ENCODE measurements around the gene MKS1. TPM values are rescaled to one million over a fixed set of nuclear protein-coding genes. Genes with fewer than 3 reads are reported as not detected.

MKS1 gene
- total RNA-seq, 1 donor, result 11.2 TPM

- Histone ChIP-seq H3K36me3 (ENCODE audit: insufficient read depth, low read length) (no peaks in the 10 kb centered on the region), H3K27ac (ENCODE audit: low read depth, low read length) (no peak overlapping the region), H3K4me3 (ENCODE audit: insufficient read depth, low read length) (no peak overlapping the region), H3K4me2 (ENCODE audit: insufficient read depth, low read length) (no peak overlapping the region), H3K27me3 (ENCODE audit: insufficient read depth, low read length) (no peaks in the 10 kb centered on the region), H3K9me3 (ENCODE audit: low read depth, low read length) (no peaks in the 10 kb centered on the region), H3K79me2 (ENCODE audit: insufficient read depth, low read length) (no peaks in the 10 kb centered on the region), H4K20me1 (ENCODE audit: insufficient read depth, low read length) (no peaks in the 10 kb centered on the region), H2AFZ (ENCODE audit: low read length) (no peak overlapping the region), H3K4me1 (ENCODE audit: insufficient read depth, low read length) (no peaks in the 10 kb centered on the region)
- TF ChIP-seq, protein P1, sequence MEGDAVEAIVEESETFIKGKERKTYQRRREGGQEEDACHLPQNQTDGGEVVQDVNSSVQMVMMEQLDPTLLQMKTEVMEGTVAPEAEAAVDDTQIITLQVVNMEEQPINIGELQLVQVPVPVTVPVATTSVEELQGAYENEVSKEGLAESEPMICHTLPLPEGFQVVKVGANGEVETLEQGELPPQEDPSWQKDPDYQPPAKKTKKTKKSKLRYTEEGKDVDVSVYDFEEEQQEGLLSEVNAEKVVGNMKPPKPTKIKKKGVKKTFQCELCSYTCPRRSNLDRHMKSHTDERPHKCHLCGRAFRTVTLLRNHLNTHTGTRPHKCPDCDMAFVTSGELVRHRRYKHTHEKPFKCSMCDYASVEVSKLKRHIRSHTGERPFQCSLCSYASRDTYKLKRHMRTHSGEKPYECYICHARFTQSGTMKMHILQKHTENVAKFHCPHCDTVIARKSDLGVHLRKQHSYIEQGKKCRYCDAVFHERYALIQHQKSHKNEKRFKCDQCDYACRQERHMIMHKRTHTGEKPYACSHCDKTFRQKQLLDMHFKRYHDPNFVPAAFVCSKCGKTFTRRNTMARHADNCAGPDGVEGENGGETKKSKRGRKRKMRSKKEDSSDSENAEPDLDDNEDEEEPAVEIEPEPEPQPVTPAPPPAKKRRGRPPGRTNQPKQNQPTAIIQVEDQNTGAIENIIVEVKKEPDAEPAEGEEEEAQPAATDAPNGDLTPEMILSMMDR (IDR thresholded peaks at IDR 0.05; ENCODE audit: extremely low read depth, low read depth, low read length), result no peak
- DNase-seq (ENCODE audit: insufficient read length, low spot score, missing footprints), result no peak
Measured at GRCh38 chr17:58165981-58166380, 53.1 kb downstream of the MKS1 start.

GRCh38 chr17:58161566-58161965 lies 57.5 kb downstream of the MKS1 start:
- Histone ChIP-seq H3K4me3 (ENCODE audit: insufficient read depth, low read length) (no peak overlapping the region), H3K9me3 (ENCODE audit: low read depth, low read length) (no peaks in the 10 kb centered on the region), H4K20me1 (ENCODE audit: insufficient read depth, low read length) (no peaks in the 10 kb centered on the region), H2AFZ (ENCODE audit: low read length) (no peak overlapping the region), H3K4me2 (ENCODE audit: insufficient read depth, low read length) (no peak overlapping the region), H3K27ac (ENCODE audit: low read depth, low read length) (no peak overlapping the region), H3K79me2 (ENCODE audit: insufficient read depth, low read length) (no peaks in the 10 kb centered on the region), H3K27me3 (ENCODE audit: insufficient read depth, low read length) (peaks cover 22% of the 10 kb centered on the region), H3K4me1 (ENCODE audit: insufficient read depth, low read length) (no peaks in the 10 kb centered on the region), H3K36me3 (ENCODE audit: insufficient read depth, low read length) (no peaks in the 10 kb centered on the region)
- no peak for DNase-seq (ENCODE audit: insufficient read length, low spot score, missing footprints)
- TF ChIP-seq, protein P1 (IDR thresholded peaks at IDR 0.05; ENCODE audit: extremely low read depth, low read depth, low read length), result no peak

DNA sequence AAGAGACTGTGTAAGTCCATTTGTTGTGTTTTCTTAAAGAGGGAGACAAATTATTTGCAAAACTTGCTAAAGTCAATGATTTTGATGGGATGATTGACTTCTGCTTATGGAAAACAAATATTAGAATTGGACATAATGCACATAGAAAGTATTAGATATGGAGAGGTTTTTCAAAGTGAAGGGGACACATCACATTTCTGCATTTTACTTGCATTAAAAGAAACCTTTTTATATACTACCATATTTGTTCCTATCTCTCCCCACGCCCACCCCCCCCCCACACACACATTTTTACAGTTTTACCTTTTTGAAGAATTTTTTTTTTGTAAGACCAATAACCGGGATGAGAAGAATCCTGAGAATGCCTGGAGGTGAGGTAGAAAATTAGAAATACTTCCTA lies 60.9 kb downstream of the MKS1 start:
- Histone ChIP-seq H4K20me1 (ENCODE audit: insufficient read depth, low read length) (no peaks in the 10 kb centered on the region), H3K79me2 (ENCODE audit: insufficient read depth, low read length) (no peaks in the 10 kb centered on the region), H3K27ac (ENCODE audit: low read depth, low read length) (no peak overlapping the region), H3K9me3 (ENCODE audit: low read depth, low read length) (no peaks in the 10 kb centered on the region), H2AFZ (ENCODE audit: low read length) (no peak overlapping the region), H3K4me1 (ENCODE audit: insufficient read depth, low read length) (no peaks in the 10 kb centered on the region), H3K27me3 (ENCODE audit: insufficient read depth, low read length) (peaks cover 37% of the 10 kb centered on the region), H3K4me2 (ENCODE audit: insufficient read depth, low read length) (no peak overlapping the region), H3K4me3 (ENCODE audit: insufficient read depth, low read length) (no peak overlapping the region), H3K36me3 (ENCODE audit: insufficient read depth, low read length) (no peaks in the 10 kb centered on the region)
- TF ChIP-seq, protein P1 (IDR thresholded peaks at IDR 0.05; ENCODE audit: extremely low read depth, low read depth, low read length), result no peak
- no peak for DNase-seq (ENCODE audit: insufficient read length, low spot score, missing footprints)

GRCh38 chr17:58156839-58157803 lies 61.9 kb downstream of the MKS1 start:
- Histone ChIP-seq H2AFZ (ENCODE audit: low read length) (no peak overlapping the region), H3K4me1 (ENCODE audit: insufficient read depth, low read length) (no peaks in the 10 kb centered on the region), H3K4me3 (ENCODE audit: insufficient read depth, low read length) (no peak overlapping the region), H3K27me3 (ENCODE audit: insufficient read depth, low read length) (peaks cover 37% of the 10 kb centered on the region), H3K4me2 (ENCODE audit: insufficient read depth, low read length) (no peak overlapping the region), H4K20me1 (ENCODE audit: insufficient read depth, low read length) (no peaks in the 10 kb centered on the region), H3K9me3 (ENCODE audit: low read depth, low read length) (no peaks in the 10 kb centered on the region), H3K27ac (ENCODE audit: low read depth, low read length) (no peak overlapping the region), H3K36me3 (ENCODE audit: insufficient read depth, low read length) (no peaks in the 10 kb centered on the region), H3K79me2 (ENCODE audit: insufficient read depth, low read length) (no peaks in the 10 kb centered on the region)
- TF ChIP-seq, protein P1 (IDR thresholded peaks at IDR 0.05; ENCODE audit: extremely low read depth, low read depth, low read length), result no peak
- DNase-seq (ENCODE audit: insufficient read length, low spot score, missing footprints), result no peak

All from osteoblast (primary cell).